ENCODE data around the gene SPESP1.
A peak's percentile ranks its signal among the peaks of the same experiment; 100 is the strongest.

Gene SPESP1

GRCh38 chr15:68930268-68931022 lies at the start of gene SPESP1:
Gene SPESP1, plus strand, starts transcription at chr15:68930525. Its CDS starts 129 bp downstream, at chr15:68930654.
- DNase-seq (ENCODE audit: low read depth): no peak

GRCh38 chr15:68885070-68885469 lies 45.3 kb upstream of the SPESP1 start:
- DNase-seq (ENCODE audit: low read depth): no peak

GRCh38 chr15:68887120-68887519 lies 43.2 kb upstream of the SPESP1 start:
- DNase-seq (ENCODE audit: low read depth): no peak

GRCh38 chr15:68887819-68888218 lies 42.5 kb upstream of the SPESP1 start:
- no peak for DNase-seq (ENCODE audit: low read depth)

GRCh38 chr15:68888419-68888818 lies 41.9 kb upstream of the SPESP1 start:
- DNase-seq (ENCODE audit: low read depth): no peak

GRCh38 chr15:68894208-68894607 lies 36.1 kb upstream of the SPESP1 start:
- no peak for DNase-seq (ENCODE audit: low read depth)

GRCh38 chr15:68896178-68896577 lies 34.1 kb upstream of the SPESP1 start:
- DNase-seq (ENCODE audit: low read depth): no peak

GRCh38 chr15:68897016-68897415 lies 33.3 kb upstream of the SPESP1 start:
- DNase-seq (ENCODE audit: low read depth): no peak

- no peak for DNase-seq (ENCODE audit: low read depth)
Measured at GRCh38 chr15:68900027-68900426, 30.3 kb upstream of the SPESP1 start.

- no peak for DNase-seq (ENCODE audit: low read depth)
Measured at GRCh38 chr15:68907396-68907923, 22.9 kb upstream of the SPESP1 start.

GRCh38 chr15:68909601-68910100 lies 20.7 kb upstream of the SPESP1 start:
- no peak for DNase-seq (ENCODE audit: low read depth)

GRCh38 chr15:68910341-68910740 lies 20.0 kb upstream of the SPESP1 start:
- no peak for DNase-seq (ENCODE audit: low read depth)

- no peak for DNase-seq (ENCODE audit: low read depth)
Measured at GRCh38 chr15:68910816-68911215, 19.5 kb upstream of the SPESP1 start.

GRCh38 chr15:68921926-68922325 lies 8.4 kb upstream of the SPESP1 start:
- DNase-seq (ENCODE audit: low read depth): no peak

GRCh38 chr15:68924866-68925560 lies 5.3 kb upstream of the SPESP1 start:
- peak; percentile 34 for DNase-seq (ENCODE audit: low read depth)

GRCh38 chr15:68933001-68933400 lies 2.7 kb downstream of the SPESP1 start:
- DNase-seq (ENCODE audit: low read depth): no peak

GRCh38 chr15:68934341-68934740 lies 4.0 kb downstream of the SPESP1 start:
- no peak for DNase-seq (ENCODE audit: low read depth)

- no peak for DNase-seq (ENCODE audit: low read depth)
Measured at GRCh38 chr15:68935400-68935937, 5.1 kb downstream of the SPESP1 start.

GRCh38 chr15:68939501-68939900 lies 9.2 kb downstream of the SPESP1 start:
- no peak for DNase-seq (ENCODE audit: low read depth)

GRCh38 chr15:68951813-68952212 lies 21.5 kb downstream of the SPESP1 start:
- DNase-seq (ENCODE audit: low read depth): no peak

- no peak for DNase-seq (ENCODE audit: low read depth)
Measured at GRCh38 chr15:68957696-68958095, 27.4 kb downstream of the SPESP1 start.

- no peak for DNase-seq (ENCODE audit: low read depth)
Measured at GRCh38 chr15:68958597-68958996, 28.3 kb downstream of the SPESP1 start.

- DNase-seq (ENCODE audit: low read depth): no peak
Measured at GRCh38 chr15:68962465-68962864, 32.1 kb downstream of the SPESP1 start.

Data from non-pigmented ciliary epithelial cell (primary cell).